ENCODE measurements around the gene RTEL1.

DNA sequence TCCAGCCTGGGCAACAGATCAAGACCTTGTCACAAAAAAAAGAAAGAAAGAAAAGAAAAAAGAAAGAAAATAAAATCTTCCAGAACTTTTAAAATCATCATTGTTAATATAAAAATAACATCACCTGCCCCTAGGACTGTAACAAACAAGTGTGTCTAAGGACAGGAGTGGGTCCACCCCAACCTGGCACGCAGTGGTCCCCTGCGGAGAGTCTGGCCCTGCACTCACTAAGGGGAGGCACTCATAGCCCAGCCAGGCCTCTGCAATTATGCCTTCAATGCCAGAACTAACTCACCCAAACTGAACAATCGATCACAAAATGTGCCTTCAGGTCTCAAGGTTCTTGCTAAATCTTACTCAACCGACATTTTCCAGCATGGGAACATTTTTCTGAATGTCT is 36.0 kb upstream of the RTEL1 start:
- TF ChIP-seq POLR2AphosphoS5 (IDR thresholded peaks at IDR 0.05), result no peak
- TF ChIP-seq, protein P1, sequence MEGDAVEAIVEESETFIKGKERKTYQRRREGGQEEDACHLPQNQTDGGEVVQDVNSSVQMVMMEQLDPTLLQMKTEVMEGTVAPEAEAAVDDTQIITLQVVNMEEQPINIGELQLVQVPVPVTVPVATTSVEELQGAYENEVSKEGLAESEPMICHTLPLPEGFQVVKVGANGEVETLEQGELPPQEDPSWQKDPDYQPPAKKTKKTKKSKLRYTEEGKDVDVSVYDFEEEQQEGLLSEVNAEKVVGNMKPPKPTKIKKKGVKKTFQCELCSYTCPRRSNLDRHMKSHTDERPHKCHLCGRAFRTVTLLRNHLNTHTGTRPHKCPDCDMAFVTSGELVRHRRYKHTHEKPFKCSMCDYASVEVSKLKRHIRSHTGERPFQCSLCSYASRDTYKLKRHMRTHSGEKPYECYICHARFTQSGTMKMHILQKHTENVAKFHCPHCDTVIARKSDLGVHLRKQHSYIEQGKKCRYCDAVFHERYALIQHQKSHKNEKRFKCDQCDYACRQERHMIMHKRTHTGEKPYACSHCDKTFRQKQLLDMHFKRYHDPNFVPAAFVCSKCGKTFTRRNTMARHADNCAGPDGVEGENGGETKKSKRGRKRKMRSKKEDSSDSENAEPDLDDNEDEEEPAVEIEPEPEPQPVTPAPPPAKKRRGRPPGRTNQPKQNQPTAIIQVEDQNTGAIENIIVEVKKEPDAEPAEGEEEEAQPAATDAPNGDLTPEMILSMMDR (IDR thresholded peaks at IDR 0.05), result no peak
